ENCODE measurements around the gene COMMD2.

Gene COMMD2

GRCh38 chr3:149738876-149739275, 13.4 kb downstream of the COMMD2 start:
- no peak overlapping the region for H3K4me3 ChIP-seq (ENCODE audit: low read depth in 1 of 2, low read length in 2 of 2)
- no peaks in the 10 kb centered on the region for H3K27me3 ChIP-seq (ENCODE audit: insufficient read depth, low read length, poor library complexity)
- no peaks in the 10 kb centered on the region for H3K9me3 ChIP-seq (ENCODE audit: insufficient read depth, low read length, severe bottlenecking)
- DNase-seq (no peak), ATAC-seq (ENCODE audit: insufficient read depth, low read depth) (no peak)
- no peak overlapping the region for H3K27ac ChIP-seq (ENCODE audit: low read length)
- H4K20me1 ChIP-seq (ENCODE audit: insufficient read depth, low read length), result no peaks in the 10 kb centered on the region
- H3K36me3 ChIP-seq (ENCODE audit: insufficient read depth, low read length), result peaks cover 27% of the 10 kb centered on the region; the same call in 1 of the 2 replicates
- no peak overlapping the region for H2AFZ ChIP-seq (ENCODE audit: low read depth, low read length)
- H3K4me2 ChIP-seq (ENCODE audit: insufficient read depth, low read length), result no peak overlapping the region
- H3K79me2 ChIP-seq (ENCODE audit: insufficient read depth, low read length), result no peaks in the 10 kb centered on the region
- TF ChIP-seq EZH2 (IDR thresholded peaks at IDR 0.05; ENCODE audit: borderline replicate concordance, low read depth, low read length, severe bottlenecking), result no peak
- TF ChIP-seq, protein P1, sequence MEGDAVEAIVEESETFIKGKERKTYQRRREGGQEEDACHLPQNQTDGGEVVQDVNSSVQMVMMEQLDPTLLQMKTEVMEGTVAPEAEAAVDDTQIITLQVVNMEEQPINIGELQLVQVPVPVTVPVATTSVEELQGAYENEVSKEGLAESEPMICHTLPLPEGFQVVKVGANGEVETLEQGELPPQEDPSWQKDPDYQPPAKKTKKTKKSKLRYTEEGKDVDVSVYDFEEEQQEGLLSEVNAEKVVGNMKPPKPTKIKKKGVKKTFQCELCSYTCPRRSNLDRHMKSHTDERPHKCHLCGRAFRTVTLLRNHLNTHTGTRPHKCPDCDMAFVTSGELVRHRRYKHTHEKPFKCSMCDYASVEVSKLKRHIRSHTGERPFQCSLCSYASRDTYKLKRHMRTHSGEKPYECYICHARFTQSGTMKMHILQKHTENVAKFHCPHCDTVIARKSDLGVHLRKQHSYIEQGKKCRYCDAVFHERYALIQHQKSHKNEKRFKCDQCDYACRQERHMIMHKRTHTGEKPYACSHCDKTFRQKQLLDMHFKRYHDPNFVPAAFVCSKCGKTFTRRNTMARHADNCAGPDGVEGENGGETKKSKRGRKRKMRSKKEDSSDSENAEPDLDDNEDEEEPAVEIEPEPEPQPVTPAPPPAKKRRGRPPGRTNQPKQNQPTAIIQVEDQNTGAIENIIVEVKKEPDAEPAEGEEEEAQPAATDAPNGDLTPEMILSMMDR (IDR thresholded peaks at IDR 0.05; ENCODE audit: borderline replicate concordance, extremely low read depth, low read length, poor library complexity, severe bottlenecking), result no peak
- no peak overlapping the region for H3K9ac ChIP-seq (ENCODE audit: low read depth, low read length)
- H3K4me1 ChIP-seq (ENCODE audit: insufficient read depth, low read length), result no peaks in the 10 kb centered on the region

- Histone ChIP-seq H2AFZ (ENCODE audit: low read depth, low read length) (no peak overlapping the region), H4K20me1 (ENCODE audit: insufficient read depth, low read length) (no peaks in the 10 kb centered on the region), H3K4me1 (ENCODE audit: insufficient read depth, low read length) (no peaks in the 10 kb centered on the region), H3K79me2 (ENCODE audit: insufficient read depth, low read length) (no peaks in the 10 kb centered on the region), H3K27me3 (ENCODE audit: insufficient read depth, low read length, poor library complexity) (no peaks in the 10 kb centered on the region), H3K9ac (ENCODE audit: low read depth, low read length) (no peak overlapping the region), H3K4me3 (ENCODE audit: low read depth in 1 of 2, low read length in 2 of 2) (no peak overlapping the region), H3K36me3 (ENCODE audit: insufficient read depth, low read length) (peaks cover 18% of the 10 kb centered on the region; the same call in 1 of the 2 replicates), H3K4me2 (ENCODE audit: insufficient read depth, low read length) (no peak overlapping the region), H3K9me3 (ENCODE audit: insufficient read depth, low read length, severe bottlenecking) (no peaks in the 10 kb centered on the region), H3K27ac (ENCODE audit: low read length) (no peak overlapping the region)
- DNase-seq, result no peak
- no peak for ATAC-seq (ENCODE audit: insufficient read depth, low read depth)
- TF ChIP-seq, protein P1 (IDR thresholded peaks at IDR 0.05; ENCODE audit: borderline replicate concordance, extremely low read depth, low read length, poor library complexity, severe bottlenecking), result no peak
- TF ChIP-seq EZH2 (IDR thresholded peaks at IDR 0.05; ENCODE audit: borderline replicate concordance, low read depth, low read length, severe bottlenecking), result no peak
Measured at GRCh38 chr3:149736953-149737205, 15.4 kb downstream of the COMMD2 start.

GRCh38 chr3:149736175-149736952, 15.9 kb downstream of the COMMD2 start:
- ATAC-seq (ENCODE audit: insufficient read depth, low read depth) (no peak), DNase-seq (no peak)
- Histone ChIP-seq H3K36me3 (ENCODE audit: insufficient read depth, low read length) (peaks cover 16% of the 10 kb centered on the region; the same call in 1 of the 2 replicates), H3K79me2 (ENCODE audit: insufficient read depth, low read length) (no peaks in the 10 kb centered on the region), H3K4me3 (ENCODE audit: low read depth in 1 of 2, low read length in 2 of 2) (no peak overlapping the region), H3K4me2 (ENCODE audit: insufficient read depth, low read length) (no peak overlapping the region), H4K20me1 (ENCODE audit: insufficient read depth, low read length) (no peaks in the 10 kb centered on the region), H3K9me3 (ENCODE audit: insufficient read depth, low read length, severe bottlenecking) (no peaks in the 10 kb centered on the region), H3K27me3 (ENCODE audit: insufficient read depth, low read length, poor library complexity) (no peaks in the 10 kb centered on the region), H3K27ac (ENCODE audit: low read length) (no peak overlapping the region), H3K9ac (ENCODE audit: low read depth, low read length) (no peak overlapping the region), H3K4me1 (ENCODE audit: insufficient read depth, low read length) (no peaks in the 10 kb centered on the region), H2AFZ (ENCODE audit: low read depth, low read length) (no peak overlapping the region)
- no peak for TF ChIP-seq EZH2 (IDR thresholded peaks at IDR 0.05; ENCODE audit: borderline replicate concordance, low read depth, low read length, severe bottlenecking)
- TF ChIP-seq, protein P1 (IDR thresholded peaks at IDR 0.05; ENCODE audit: borderline replicate concordance, extremely low read depth, low read length, poor library complexity, severe bottlenecking), result no peak

Measured in DND-41 (cell line).